Peyer's patch (tissue), 4 donors: Measurements from ENCODE around the gene TMEM218.

Source experiments
- POLR2A ChIP-seq, 2 donors: fragments of 450-650 bp; IDR thresholded peaks; one replicate each; pipeline ENCODE4 v1.5.1; 2017; ENCODE audit warnings: antibody characterized with exemption in 2 of 2, mild to moderate bottlenecking in 2 of 2, moderate library complexity in 2 of 2
- TF ChIP-seq, protein P1 (sequence below), 6 experiments: fragments of 450-650 bp in 4 of 6; fragments of 200-600 bp in 2 of 6; sonication (generic) in 1 of 6; IDR thresholded peaks; one replicate each; pipeline ENCODE4 v1.5.1; 2017 to 2019; ENCODE audit warnings: antibody characterized with exemption in 6 of 6, mild to moderate bottlenecking in 3 of 6, moderate library complexity in 1 of 6

DNA sequence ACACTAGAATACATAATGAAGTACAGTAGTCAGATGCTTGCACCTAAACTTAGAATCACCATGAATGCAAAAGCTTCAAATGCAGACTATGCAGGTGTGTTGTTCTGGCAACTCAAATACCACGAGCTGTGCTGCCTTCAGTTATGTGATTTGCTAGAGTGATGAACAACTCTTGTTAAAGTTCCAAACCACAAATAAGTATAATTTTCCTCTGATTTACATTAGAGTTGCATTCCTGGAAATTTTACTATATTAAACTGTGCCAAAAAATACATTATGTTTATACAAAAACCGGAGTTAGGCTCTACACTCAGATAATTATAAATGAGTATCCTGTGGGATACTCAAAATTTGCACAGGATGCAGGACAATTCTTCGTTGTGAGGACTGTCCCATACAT lies 3.0 kb downstream of the TMEM218 start:
- TF ChIP-seq, protein P1, sequence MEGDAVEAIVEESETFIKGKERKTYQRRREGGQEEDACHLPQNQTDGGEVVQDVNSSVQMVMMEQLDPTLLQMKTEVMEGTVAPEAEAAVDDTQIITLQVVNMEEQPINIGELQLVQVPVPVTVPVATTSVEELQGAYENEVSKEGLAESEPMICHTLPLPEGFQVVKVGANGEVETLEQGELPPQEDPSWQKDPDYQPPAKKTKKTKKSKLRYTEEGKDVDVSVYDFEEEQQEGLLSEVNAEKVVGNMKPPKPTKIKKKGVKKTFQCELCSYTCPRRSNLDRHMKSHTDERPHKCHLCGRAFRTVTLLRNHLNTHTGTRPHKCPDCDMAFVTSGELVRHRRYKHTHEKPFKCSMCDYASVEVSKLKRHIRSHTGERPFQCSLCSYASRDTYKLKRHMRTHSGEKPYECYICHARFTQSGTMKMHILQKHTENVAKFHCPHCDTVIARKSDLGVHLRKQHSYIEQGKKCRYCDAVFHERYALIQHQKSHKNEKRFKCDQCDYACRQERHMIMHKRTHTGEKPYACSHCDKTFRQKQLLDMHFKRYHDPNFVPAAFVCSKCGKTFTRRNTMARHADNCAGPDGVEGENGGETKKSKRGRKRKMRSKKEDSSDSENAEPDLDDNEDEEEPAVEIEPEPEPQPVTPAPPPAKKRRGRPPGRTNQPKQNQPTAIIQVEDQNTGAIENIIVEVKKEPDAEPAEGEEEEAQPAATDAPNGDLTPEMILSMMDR (IDR thresholded peaks at IDR 0.05), result no peak
- TF ChIP-seq POLR2A (IDR thresholded peaks at IDR 0.05), result no peak
